ENCODE results near the gene HERC6.

Gene HERC6

GRCh38 chr4:88448889-88449288, 70.2 kb downstream of the HERC6 start:
- no peak for DNase-seq

- no peak for DNase-seq
Observed at GRCh38 chr4:88449290-88449689, 70.6 kb downstream of the HERC6 start.

DNA sequence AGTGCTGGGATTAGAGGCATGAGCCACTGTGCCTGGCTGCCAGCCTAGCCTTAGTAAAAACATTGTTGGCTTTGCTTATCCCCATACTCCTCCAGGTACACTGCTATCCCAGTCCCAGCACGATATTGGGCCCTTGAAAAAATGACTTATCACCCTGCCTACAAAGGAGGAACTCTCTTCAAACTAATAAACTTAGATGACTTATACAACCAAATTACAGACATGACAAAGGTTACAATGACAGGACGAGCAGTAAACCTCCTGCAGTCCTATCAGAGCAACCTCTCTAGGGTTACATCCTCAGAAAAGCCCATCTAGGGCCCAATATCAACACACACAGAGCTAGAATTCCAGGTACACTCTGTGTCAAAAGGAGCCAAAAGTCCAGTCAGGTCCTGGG, 72.6 kb downstream of the HERC6 start:
- DNase-seq = no peak

GRCh38 chr4:88452912-88453311, 74.3 kb downstream of the HERC6 start:
- no peak for DNase-seq

DNA sequence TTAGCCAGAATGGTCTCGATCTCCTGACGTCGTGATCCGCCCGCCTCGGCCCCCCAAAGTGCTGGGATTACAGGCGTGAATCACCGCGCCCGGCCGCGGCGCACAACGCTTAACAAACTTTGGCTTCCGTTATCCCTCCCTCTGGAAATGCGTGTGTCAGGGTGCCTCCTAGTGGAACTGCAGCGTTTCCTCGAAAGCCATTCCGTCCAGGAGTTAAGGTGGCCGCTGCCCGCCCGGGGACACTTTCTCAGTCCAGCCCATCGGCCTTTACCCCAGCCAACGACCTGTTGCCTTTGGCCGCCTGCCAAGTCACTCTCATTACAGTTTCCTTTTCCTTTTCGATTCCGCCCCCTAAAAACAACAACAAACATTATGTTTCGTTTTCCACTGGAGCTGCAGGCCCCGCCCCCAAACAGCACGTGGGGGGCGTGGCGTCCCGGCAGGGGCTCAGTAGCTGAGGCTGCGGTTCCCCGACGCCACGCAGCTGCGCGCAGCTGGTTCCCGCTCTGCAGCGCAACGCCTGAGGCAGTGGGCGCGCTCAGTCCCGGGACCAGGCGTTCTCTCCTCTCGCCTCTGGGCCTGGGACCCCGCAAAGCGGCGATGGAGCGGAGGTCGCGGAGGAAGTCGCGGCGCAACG, 78.1 kb downstream of the HERC6 start, which contains the start of gene HERC5:
Gene HERC5 (plus strand): TSS at position 450 of the 637 bp plus-strand sequence. CDS start 151 bp downstream, at position 601.
- DNase-seq = no peak

- no peak for DNase-seq
Observed at GRCh38 chr4:88457307-88458103, 78.9 kb downstream of the HERC6 start.

- DNase-seq = no peak
Observed at GRCh38 chr4:88458104-88458740, 79.6 kb downstream of the HERC6 start.

- no peak for DNase-seq
Observed at GRCh38 chr4:88465653-88466192, 87.1 kb downstream of the HERC6 start.

- no peak for DNase-seq
Observed at GRCh38 chr4:88467392-88467791, 88.7 kb downstream of the HERC6 start.

DNA sequence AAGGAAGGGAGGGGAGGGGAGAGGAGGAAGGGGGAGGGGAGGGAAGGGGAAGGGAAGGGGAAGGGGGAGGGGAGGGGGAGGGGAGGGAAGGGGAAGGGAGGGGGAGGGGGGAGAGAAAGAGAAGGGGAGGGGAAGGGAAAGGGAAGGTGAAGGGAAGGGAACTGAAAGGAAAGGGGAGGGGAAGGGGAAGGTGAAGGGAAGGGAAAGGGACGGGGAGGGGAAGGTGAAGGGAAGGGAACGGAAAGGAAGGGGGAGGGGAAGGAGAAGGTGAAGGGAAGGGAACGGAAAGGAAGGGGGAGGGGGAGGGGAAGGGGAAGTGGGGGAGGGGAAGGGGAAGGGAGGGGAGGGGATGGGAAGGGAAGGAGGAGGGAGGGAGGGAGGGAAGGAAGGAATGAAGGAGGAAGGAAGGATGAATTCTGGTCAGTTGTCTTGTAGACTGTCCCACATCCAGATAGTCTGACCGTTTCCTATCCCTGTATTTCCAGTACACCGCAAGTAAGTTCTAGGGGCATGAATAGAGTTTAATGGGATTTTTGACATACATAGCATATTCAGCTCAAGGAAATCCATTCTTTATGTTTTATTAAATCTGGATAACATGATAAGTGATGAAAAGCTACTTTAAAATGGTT, 98.7 kb downstream of the HERC6 start:
- no peak for DNase-seq

DNA sequence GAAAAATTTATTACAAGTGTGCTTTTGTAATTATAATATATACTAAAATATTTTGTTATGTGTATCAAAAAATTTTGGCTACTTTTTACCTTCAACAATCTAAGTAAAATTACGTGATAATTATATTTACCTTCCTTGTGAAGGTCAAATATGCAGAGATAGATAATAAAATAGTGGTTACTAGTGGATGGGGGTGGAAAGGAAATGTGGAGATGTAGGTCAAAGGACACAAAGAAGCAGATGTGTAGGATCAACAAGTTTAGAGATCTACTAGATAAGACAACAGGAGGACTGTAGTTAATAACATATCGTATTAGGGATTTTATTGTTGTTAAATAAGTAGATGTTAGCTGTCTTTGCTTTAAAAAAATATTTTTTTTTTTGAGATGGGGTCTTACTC, 99.6 kb downstream of the HERC6 start:
- DNase-seq = no peak

GRCh38 chr4:88481537-88481936, 102.9 kb downstream of the HERC6 start:
- no peak for DNase-seq

GRCh38 chr4:88489100-88489761, 110.6 kb downstream of the HERC6 start:
- no peak for DNase-seq
